ENCODE data around the gene PABPN1.

Gene PABPN1

DNA sequence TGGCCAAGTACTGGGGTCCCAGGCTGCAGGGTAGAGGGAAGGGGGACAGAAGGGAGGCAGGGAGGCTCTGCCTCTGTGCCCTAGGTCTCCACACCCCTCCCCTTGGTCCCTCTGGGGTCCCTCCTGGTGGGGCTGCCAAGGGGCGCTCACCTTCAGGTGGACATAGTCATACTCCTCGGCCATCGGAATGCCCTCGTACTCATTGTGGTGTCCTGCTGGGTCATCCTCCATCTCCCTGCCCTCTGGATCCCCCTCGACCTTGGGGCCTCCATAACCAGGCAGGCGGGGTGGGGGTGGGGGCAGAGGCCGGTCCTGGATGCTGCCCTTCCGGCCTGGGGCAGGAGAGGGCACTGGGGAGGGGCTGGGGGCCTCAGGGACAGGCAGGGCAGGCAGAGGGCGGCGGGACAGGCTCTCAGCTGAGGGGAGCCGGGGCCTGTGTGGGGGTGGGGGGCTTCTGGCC, 37.9 kb downstream of the PABPN1 start:
- DNase-seq: no peak

DNA sequence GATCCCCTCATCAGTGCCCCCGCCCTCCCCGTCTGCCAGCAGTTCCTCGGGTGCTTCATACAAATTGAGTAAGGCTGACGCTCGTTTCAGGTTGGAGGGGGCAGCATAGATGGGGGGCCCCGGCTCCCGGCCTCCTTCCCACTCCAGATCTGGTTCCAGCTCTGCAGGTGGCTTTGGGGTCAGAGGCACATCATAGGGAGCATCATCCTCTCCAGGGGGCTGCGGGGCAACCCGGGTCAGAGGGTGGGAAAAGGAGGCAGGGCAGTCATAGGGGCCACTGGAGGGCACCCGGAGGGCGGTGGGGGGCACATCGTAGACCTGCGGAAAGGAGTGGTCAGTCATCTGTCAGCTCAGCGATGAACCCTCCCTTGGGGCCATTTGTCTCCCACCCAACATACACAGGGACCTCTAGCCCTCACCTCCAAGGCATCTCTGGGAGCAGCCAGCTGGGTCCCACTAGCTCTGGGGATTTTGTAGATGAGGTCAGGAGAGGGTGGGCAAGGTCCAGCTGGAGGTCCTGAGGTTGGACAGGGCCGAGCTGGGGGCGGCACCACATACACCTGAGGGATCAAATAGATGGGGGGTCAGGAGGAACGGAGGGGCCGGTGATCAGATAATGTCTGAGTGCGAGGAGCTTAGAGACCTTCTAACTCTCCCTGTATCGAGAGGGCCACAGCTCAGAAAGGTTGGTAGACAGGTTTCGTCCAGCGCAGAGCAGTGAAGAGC, 38.6 kb downstream of the PABPN1 start:
- no peak for DNase-seq

DNA sequence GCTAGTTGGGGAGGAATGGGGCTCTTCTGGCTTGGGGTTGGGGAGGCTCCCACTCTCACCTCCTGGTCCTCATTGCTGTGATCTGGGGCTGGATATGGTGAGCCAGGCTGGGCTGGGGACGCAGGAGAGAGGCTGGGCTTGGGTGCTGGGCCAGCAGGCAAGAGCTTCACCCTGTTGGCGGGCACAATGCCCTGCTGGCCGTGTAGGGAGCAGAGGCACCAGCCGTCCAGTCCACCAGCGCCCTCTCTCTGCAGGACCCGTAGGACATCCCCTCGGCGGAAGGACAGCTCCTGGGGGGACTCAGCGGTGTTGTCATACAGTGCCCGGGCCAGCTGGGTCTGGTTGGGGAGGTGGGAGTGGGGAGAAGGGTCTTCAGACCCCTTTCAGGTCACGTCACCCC, 39.2 kb downstream of the PABPN1 start:
- DNase-seq: no peak

- no peak for DNase-seq
These were observed 40.1 kb downstream of the PABPN1 start for GRCh38 chr14:23361320-23361719.

- no peak for DNase-seq
These were observed 40.5 kb downstream of the PABPN1 start for GRCh38 chr14:23361763-23362162.

DNA sequence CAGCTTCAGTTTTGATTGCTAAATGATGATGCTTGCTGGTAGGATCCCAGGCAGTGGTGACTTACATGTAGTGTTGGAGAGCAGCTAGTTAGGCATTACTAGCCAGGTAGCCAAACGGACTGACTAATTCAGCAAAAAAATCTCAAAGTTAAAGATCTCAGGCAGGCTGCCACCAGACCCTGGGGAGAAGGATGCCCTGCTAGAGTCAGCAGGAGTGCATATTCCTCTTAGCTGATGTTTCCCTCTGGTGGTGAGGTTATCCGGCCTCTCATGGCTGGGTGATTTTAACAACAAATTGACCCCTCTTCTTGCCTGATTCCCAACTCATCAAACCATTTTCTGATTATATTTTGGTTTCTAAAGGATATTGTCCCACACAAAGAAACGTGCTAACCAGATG, 40.9 kb downstream of the PABPN1 start:
- DNase-seq: no peak

GRCh38 chr14:23364164-23365035, 43.1 kb downstream of the PABPN1 start:
- DNase-seq: no peak

- no peak for DNase-seq
These were observed 43.9 kb downstream of the PABPN1 start, which contains the start of gene EFS for GRCh38 chr14:23365036-23365731. EFS (minus strand) TSS chr14:23365172; CDS start chr14:23365025, 147 bp downstream.

- no peak for DNase-seq
These were observed 44.6 kb downstream of the PABPN1 start for GRCh38 chr14:23365732-23366425.

- no peak for DNase-seq
These were observed 45.2 kb downstream of the PABPN1 start for GRCh38 chr14:23366426-23366921.

GRCh38 chr14:23370221-23370620, 49.0 kb downstream of the PABPN1 start:
- no peak for DNase-seq

DNA sequence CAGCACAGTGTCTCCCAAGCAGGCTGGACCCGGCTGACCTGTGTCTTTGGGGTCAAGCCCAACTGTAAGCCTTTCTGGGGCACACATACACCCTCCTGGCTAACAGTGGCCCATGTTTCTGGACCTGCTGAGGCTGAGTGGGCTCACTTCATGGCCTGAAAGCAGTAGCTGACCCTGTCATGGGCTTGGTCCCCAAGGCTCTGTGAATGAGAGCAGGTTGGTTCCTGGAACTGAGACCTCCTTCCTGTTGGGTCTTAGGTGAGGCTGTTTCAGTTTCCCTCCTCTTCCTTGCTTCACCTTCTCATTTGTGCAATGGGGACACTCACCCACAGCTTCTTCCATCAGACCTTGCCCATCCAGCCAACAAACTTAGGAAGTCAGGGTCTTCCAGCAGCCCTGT, 50.6 kb downstream of the PABPN1 start:
- no peak for DNase-seq

GRCh38 chr14:23372509-23372908, 51.3 kb downstream of the PABPN1 start, which contains the start of gene IL25:
IL25 (plus strand) TSS chr14:23372809.
- DNase-seq: no peak

- no peak for DNase-seq
These were observed 51.8 kb downstream of the PABPN1 start for GRCh38 chr14:23373041-23373440.
